Midbrain (tissue), 1 donor: ENCODE data around the gene PHLDB1.
"Not testable (repeated sequence)": the region's sequence is repeated elsewhere in the genome, so short reads cannot be mapped to it uniquely, and the experiment has no call there.

Experiments used
- DNase-seq: peaks from one replicate; lab custom pipeline; 2025; lab: John Stamatoyannopoulos, UW

The PHLDB1 gene

GRCh38 chr11:118605116-118605867 lies 2.1 kb upstream of the PHLDB1 start:
- DNase-seq: peak; percentile 27

DNA sequence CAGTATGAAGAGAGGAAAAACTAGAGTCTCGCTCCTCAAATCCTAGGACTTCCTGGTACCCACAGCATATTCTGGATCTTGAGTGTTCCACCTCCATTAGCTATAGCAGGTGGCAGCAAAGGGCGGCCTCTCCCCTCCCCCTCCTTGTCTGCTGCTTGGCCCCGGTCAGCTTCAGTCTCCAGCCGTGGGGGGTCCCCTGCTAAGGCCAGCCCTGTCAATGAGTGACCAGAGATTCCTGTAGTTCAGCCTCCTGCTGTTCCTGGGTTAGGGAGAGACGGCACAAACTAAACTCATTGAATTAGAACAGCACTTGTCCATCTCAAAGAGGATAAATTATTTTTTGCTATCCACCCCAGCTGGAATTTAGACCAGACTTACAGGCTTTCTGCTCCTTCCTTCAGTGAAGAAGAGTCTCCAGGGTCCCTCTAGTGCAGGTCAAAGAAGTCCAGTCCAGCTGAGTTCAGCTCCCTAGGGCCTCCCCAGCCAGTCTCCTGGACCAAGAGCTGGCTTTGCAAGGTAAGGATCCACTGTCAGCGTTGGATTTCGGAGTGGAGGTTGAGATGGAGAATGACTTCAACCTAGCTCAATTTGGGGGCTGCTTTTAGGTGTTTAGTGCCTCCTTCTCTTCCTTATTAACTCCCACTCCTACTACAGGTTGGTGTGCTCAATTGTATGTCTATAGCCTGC lies 1.1 kb upstream of the PHLDB1 start:
- no peak for DNase-seq

GRCh38 chr11:118606844-118607228 lies 579 bp upstream of the PHLDB1 start:
- no peak for DNase-seq

DNA sequence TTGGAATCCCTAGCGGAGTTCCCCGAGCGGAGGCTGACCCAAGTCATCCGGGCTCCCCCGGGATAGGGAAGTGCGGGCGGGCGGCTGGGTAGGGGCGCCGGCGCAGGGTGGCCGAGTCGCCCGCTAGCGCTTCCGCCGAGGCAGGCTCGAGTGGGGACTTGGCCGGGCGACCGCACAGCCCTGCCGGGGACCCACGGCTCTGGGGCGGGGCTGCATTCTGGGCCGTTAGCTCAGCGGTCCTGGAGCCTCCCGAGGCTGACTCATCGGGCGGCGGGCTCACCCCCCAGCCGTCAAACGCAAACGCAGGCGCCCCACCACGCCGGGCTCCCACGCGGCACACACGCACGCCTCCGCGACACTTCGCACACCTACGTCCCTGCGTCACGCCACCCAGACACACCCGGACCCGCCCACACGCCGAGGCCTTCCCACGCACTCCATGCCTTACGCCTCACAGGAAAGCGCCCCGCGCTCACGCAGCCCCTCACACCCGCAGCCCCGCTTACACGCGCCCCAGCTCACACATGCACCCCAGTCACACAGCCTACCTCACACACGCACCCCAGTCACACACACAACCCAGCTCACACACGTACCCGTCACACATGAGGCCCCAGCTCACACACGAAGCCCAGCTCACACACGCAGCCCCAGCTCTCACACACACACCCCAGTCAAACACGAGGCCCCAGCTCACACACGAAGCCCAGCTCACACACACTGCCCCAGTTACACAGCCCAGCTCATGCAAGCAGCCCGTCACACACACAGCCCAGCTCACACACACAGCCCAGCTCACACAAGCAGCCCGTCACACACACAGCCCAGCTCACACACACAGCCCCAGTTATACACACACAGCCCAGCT lies 1.2 kb downstream of the PHLDB1 start:
- peak; percentile 45 for DNase-seq

GRCh38 chr11:118609380-118610224 lies 2.2 kb downstream of the PHLDB1 start:
- peak; percentile 83 for DNase-seq

DNA sequence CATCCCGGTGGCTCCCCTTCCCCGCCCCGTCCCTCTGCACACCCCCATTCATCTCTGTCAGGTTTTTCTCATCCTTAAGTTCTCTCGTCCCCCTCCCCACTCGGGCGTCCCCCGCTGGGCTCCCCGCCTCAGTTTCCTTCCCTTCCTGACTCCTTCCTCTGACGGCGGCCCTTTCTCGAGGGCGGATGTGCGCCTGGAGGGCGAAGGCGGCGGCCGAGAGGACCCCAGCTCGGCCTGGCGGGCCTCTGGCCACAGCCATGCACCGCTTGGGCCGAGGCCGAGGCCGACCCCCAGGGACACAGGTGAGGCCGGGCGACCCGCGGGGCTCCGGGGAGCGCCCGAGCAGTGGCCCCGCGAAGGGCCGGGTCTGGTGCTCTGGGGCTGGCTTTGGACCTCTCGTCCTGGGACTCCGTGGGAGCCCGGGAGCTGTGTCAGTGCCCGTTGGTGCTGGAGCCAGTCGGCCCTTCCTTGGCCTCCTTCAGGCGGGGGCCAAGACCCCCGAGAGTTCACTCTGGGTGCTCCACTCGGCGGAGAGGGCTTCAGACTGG lies 2.9 kb downstream of the PHLDB1 start:
- DNase-seq: no peak

DNA sequence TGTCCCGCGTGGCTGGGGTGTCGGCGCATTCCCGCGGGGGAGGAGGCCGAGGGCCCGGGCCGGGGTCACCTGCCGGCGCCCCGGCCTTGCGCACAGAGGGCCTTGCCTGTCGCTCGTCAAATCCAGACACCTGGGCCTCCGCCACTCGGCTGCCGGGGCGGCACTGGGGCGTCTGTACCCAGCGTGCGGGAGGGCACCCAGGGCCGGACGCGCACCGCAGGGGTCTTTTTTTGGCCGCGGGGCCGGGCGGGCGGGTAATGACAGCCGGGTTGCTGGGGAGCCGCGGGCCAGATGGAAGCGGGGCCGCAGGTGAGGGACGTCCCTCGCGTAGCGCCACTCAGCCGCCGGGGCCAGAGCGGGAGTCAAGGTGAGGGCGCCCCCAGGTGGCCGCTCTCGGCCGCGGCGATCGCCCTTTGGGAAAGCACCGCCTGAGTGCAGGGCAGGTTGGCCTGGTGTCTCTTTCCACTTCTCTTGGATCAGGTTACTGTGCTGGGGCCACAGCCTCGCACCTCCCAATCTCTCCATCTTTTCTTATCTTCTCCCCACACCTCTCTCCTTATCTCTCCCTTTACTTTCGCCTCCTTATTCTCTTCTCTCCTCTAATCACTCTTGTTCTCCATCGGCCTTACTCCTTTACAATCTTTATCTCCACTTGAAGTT lies 3.5 kb downstream of the PHLDB1 start:
- peak; percentile 75 for DNase-seq

DNA sequence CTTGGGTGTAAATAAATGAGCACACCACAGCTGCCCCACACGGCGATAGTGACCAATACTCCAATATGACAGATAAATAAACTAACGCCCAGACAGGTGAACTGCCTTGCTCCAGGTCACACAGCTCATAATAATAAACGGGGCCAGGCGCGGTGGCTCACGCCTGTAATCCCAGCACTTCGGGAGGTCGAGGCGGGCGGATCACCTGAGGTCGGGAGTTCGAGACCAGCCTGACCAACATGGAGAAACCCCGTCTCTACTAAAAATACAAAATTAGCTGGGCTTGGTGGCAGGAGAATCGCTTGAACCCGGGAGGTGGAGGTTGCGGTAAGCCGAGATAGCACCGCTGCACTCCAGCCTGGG lies 4.0 kb downstream of the PHLDB1 start:
- not testable (repeated sequence) for DNase-seq

GRCh38 chr11:118612378-118612777 lies 5.0 kb downstream of the PHLDB1 start:
- no peak for DNase-seq

DNA sequence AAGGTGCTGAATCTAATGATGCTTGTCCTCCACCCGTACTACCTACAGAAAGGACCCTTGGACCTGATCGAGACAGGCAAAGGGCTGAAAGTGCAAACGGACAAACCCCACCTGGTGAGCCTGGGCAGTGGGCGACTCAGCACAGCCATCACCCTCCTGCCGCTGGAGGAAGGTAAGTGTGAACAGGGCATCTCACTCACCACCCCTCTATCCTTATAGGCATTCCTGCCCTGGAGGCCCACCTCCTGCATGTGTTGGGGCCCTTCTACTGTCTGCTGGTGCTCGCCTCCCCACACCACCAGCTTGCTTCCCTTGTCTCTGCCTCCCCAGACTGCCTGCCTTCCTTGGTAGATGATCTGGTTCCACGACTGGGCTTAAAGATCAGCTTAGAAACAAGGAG lies 7.1 kb downstream of the PHLDB1 start:
- no peak for DNase-seq

GRCh38 chr11:118615282-118615975 lies 8.0 kb downstream of the PHLDB1 start:
- DNase-seq: no peak

GRCh38 chr11:118615976-118616371 lies 8.6 kb downstream of the PHLDB1 start:
- no peak for DNase-seq

DNA sequence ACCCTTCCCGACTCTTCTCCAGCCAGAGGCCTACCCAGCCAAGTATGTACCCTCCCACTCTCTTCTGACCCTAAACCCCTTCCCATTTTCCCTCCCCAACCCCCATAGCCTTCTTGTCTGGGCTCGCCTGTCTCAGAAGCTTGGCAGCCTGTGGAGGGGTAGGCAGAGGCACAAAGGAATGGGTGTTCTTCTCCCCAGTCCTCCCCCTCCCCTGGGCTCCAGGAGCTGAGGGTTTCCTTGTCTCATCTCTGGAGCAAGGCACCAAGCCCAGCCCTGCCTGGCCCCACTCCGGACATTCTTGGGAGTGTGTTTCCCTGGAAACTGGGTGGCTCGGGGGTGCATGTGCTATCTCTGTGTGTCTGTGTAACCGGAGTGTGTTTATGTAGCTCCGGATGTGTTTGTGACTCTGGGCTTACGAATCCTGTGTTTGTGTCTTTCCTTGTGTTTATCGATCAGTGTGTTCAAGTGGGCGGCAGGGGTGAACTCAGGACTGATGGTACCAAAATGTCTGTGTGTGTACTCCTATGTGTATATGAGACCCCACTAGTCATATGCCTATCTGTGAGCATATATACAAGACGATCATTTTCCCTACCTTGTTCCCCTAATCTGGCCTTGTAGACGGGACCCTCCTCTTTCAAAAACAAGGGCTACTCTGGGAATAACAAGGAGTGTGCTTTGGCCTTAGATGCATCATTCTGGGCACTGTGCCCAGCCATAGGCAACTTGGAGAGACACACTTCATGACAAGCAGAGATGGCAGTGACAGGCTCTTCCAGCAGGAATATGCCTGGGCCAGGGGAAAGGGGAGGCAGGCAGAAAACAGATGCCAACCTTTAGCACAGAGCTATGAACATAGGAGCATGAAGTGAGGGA lies 10.9 kb downstream of the PHLDB1 start:
- peak; percentile 61 for DNase-seq

- no peak for DNase-seq
These were observed 11.6 kb downstream of the PHLDB1 start for GRCh38 chr11:118618991-118619375.

DNA sequence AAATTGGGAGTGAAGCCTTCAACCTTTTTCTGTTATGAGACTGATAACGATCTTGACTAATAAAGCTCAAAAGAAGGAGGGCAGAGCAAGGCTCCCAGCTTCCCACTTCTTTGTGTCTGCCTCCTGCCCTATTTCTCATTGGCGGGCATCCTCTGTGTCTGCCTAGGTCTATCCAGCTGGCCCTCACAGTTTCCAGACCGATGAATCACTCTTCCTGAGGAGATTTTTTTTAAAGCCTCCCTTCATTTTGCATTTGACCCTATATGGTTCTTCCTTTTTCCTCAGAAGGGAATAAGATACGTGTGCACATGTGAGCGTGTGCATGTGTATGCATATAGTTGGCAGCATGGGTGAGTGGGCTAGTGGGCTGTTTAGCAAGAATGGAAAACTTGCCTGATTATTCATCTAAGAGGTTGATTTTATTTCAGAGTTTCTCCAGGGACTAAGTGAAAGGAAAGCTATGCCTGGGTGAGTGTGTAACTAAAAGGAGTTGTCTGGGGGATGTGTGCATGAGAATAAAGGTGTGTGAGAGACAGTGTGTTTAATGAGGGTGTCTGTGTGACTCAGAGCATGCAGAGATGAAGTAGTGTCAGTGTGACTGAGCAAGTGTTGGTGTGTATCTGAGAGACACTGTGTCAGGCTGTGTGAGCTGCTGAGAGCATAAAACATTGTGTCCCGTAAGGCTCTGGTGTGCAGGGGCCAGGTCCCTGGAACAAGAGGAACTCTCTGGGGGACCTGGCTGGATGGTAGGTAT lies 12.2 kb downstream of the PHLDB1 start:
- peak; percentile 45 for DNase-seq

DNA sequence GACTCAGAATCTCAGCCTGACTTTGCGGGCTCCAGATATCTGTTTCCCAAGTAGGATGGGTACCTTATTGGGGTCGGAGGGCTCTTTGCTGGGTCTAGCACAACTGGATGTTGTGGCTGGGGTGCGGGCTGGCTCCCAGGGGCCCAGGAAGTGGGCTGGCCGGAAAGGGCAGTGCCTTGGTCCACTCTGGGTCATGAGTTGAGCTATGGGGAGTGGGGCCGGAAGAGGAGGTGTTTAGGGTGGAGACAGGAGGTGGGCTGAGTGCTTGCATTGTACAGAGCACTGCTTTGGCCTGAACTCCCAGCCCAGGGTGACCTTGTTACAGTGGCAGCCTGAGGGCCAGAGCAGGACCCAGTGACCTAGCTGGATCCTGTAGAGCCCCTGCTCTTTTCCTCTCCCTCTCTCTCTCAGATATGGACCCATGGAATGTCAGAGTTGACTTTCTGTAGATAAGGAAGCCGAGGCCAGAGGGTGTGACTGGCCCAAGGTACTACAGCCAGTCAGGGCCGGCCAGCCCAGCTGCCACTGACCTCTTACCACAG lies 13.2 kb downstream of the PHLDB1 start:
- DNase-seq: no peak

- peak; percentile 89 for DNase-seq
These were observed 13.8 kb downstream of the PHLDB1 start for GRCh38 chr11:118621071-118621783.
